ENCODE measurements around the gene EI24.

EI24 gene

DNA sequence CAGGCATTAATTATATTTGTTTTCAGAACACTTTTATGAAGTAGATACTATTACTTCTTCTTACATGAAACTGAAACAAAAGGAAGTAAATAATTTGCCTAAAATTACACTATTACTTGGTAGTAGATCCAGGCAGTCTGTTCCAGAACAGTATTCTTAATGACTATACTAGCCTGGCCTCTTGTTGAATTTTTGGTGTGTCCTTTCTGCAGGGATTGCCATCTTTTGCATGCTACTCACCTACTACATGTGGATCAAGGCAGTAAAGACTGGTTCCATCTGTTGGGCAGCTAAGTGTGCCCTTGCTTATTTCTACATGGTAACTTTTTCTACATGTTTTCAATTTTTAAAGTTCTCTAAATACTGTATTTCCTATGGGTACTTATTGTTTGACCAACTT, 36.1 kb downstream of the EI24 start:
- Histone ChIP-seq H3K9ac (ENCODE audit: low read length) (no peak overlapping the region), H3K27me3 (ENCODE audit: control insufficient read depth in 1 of 2, insufficient read depth in 2 of 2, low read length in 2 of 2) (no peaks in the 10 kb centered on the region), H3K4me3 (ENCODE audit: low read depth in 1 of 2, low read length in 2 of 2) (no peak overlapping the region), H3K9me3 (ENCODE audit: low read length) (no peaks in the 10 kb centered on the region), H3K4me1 (ENCODE audit: insufficient read depth, low read length) (no peaks in the 10 kb centered on the region), H3K36me3 (ENCODE audit: insufficient read depth, low read length) (peaks cover 88% of the 10 kb centered on the region), H3K27ac (ENCODE audit: low read depth, low read length) (no peak overlapping the region)

DNA sequence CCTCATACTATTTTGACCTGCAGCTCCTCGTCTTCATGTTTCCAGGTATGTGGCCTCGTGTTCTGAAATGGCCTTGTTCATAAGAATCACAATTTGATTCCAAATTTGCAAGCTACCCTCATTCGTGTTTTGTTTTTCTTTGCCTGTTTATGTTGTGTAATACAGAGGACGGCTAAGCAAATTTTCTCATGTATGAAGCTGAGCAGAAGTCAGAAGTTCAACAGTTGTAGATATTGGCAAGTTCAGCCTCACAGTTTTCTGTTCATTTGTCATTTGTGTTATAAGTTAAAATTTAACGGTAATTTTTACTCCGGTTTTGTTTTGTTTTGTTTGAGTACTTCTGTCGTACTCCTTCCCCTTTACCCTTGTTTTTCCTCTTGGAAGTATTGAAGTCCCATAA, 40.3 kb downstream of the EI24 start:
- H3K27ac ChIP-seq (ENCODE audit: low read depth, low read length) = no peak overlapping the region
- peaks cover 76% of the 10 kb centered on the region for H3K36me3 ChIP-seq (ENCODE audit: insufficient read depth, low read length)
- H3K4me3 ChIP-seq (ENCODE audit: low read depth in 1 of 2, low read length in 2 of 2) = no peak overlapping the region

DNA sequence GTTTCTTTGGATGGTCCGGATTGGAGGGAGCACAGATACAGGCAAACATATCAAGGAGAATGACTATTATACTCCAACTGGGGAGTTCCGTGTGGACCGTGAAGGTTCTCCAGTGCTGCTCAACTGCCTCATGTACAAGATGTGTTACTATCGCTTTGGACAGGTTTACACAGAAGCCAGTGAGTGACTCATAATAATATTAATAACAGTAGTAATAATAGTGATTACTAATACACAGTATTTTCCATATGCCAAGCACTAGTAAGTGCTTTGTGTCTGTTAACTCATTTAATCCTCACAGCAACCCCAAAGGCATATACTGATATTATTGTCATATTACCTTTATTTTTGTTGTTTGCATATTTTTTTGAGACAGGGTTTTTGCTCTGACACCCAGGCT, 49.1 kb downstream of the EI24 start:
- H3K9ac ChIP-seq (ENCODE audit: low read length) = no peak overlapping the region
- H3K27ac ChIP-seq (ENCODE audit: low read depth, low read length) = no peak overlapping the region
- H3K36me3 ChIP-seq (ENCODE audit: insufficient read depth, low read length) = peaks cover 75% of the 10 kb centered on the region
- H3K4me1 ChIP-seq (ENCODE audit: insufficient read depth, low read length) = no peaks in the 10 kb centered on the region
- no peak overlapping the region for H3K4me3 ChIP-seq (ENCODE audit: low read depth in 1 of 2, low read length in 2 of 2)
- H3K27me3 ChIP-seq (ENCODE audit: control insufficient read depth in 1 of 2, insufficient read depth in 2 of 2, low read length in 2 of 2) = no peaks in the 10 kb centered on the region
- no peaks in the 10 kb centered on the region for H3K9me3 ChIP-seq (ENCODE audit: low read length)

More for the DNA sequence above, 40.3 kb downstream of the EI24 start:
- H3K9ac ChIP-seq (ENCODE audit: low read length) = no peak overlapping the region
- H3K27me3 ChIP-seq (ENCODE audit: control insufficient read depth in 1 of 2, insufficient read depth in 2 of 2, low read length in 2 of 2) = no peaks in the 10 kb centered on the region
- H3K4me1 ChIP-seq (ENCODE audit: insufficient read depth, low read length) = no peaks in the 10 kb centered on the region
- H3K9me3 ChIP-seq (ENCODE audit: low read length) = no peaks in the 10 kb centered on the region

DNA sequence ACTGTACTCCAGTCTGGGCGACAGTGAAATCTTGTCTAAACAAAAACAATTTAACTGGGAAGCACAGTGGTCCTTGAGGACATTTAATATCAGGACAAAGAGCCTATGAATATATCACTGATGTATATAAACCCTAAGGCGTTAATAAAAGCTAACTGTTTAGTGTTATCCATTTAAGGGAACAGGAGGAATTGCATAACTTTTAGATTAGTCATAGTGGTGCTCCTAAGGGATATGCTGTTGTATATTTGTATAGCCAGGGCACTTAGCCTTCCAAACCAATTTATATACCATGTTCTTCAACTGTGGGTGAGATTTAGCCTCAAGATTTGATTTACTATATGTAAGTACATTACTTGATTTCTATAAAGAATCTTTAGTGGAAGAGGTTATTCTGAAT, 52.7 kb downstream of the EI24 start:
- Histone ChIP-seq H3K9ac (ENCODE audit: low read length) (no peak overlapping the region), H3K27me3 (ENCODE audit: control insufficient read depth in 1 of 2, insufficient read depth in 2 of 2, low read length in 2 of 2) (no peaks in the 10 kb centered on the region), H3K4me1 (ENCODE audit: insufficient read depth, low read length) (peaks cover 12% of the 10 kb centered on the region), H3K36me3 (ENCODE audit: insufficient read depth, low read length) (peaks cover 47% of the 10 kb centered on the region), H3K4me3 (ENCODE audit: low read depth in 1 of 2, low read length in 2 of 2) (peak overlapping the region in 1 of 2 donors; percentile 8), H3K27ac (ENCODE audit: low read depth, low read length) (no peak overlapping the region), H3K9me3 (ENCODE audit: low read length) (no peaks in the 10 kb centered on the region)

DNA sequence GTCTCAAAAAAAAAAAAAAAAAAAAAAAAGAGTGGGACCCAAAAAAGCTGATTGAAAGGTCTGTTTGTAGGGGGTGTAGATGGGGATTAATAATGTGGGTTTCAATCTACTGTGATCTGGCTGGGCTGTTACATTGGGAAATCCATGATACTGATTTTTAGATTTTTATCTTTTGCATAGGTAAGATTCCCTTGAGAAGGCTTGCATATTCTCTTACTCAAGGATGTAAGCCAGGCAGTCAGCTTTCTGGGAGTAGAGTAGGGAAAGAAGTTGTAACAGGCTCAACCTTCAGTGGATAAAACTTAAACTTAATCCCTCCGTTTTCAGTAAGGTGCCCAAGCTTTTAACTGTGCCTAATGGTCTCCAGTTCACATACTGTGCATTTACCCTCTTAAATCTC, 53.8 kb downstream of the EI24 start:
- Histone ChIP-seq H3K36me3 (ENCODE audit: insufficient read depth, low read length) (peaks cover 39% of the 10 kb centered on the region), H3K4me1 (ENCODE audit: insufficient read depth, low read length) (peaks cover 12% of the 10 kb centered on the region), H3K27me3 (ENCODE audit: control insufficient read depth in 1 of 2, insufficient read depth in 2 of 2, low read length in 2 of 2) (no peaks in the 10 kb centered on the region), H3K4me3 (ENCODE audit: low read depth in 1 of 2, low read length in 2 of 2) (no peak overlapping the region), H3K27ac (ENCODE audit: low read depth, low read length) (no peak overlapping the region), H3K9ac (ENCODE audit: low read length) (no peak overlapping the region), H3K9me3 (ENCODE audit: low read length) (no peaks in the 10 kb centered on the region)

DNA sequence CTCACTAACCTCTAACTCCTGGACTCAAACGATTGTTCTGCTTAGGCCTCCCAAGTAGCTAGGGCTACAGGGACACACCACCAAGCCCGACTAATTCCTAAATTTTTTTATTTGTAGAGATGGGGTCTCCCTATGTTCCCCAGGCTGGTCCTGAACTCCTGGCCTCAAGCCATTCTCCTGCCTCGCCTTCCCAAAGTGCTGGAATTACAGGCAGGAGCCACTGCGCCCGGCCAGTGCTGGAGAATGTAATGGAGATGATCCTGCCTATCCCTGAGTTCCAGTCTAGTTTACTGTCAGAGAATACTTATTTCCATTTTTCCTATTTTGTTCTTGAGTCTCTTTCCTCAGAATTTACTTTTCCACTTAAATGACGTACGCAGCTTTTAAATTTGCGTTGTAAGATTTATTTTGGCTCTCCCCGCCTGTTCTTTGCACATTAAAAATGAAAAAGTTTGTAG, 55.5 kb downstream of the EI24 start, which contains the start of gene CHEK1:
Gene CHEK1 (plus strand): TSS at position 408 of the 458 bp plus-strand sequence. CDS start 1,606 bp downstream, outside the sequence.
- H3K9ac ChIP-seq (ENCODE audit: low read length) = peak within 1 kb of the TSS; percentile 91
- H3K9me3 ChIP-seq (ENCODE audit: low read length) = no peaks in the 10 kb centered on the region
- peaks cover 12% of the 10 kb centered on the region for H3K4me1 ChIP-seq (ENCODE audit: insufficient read depth, low read length)
- H3K27ac ChIP-seq (ENCODE audit: low read depth, low read length) = peak within 1 kb of the TSS; percentile 82
- H3K4me3 ChIP-seq (ENCODE audit: low read depth in 1 of 2, low read length in 2 of 2) = peak within 1 kb of the TSS; percentile 72 to 90
- peaks cover 23% of the 10 kb centered on the region for H3K36me3 ChIP-seq (ENCODE audit: insufficient read depth, low read length)
- no peaks in the 10 kb centered on the region for H3K27me3 ChIP-seq (ENCODE audit: control insufficient read depth in 1 of 2, insufficient read depth in 2 of 2, low read length in 2 of 2)

DNA sequence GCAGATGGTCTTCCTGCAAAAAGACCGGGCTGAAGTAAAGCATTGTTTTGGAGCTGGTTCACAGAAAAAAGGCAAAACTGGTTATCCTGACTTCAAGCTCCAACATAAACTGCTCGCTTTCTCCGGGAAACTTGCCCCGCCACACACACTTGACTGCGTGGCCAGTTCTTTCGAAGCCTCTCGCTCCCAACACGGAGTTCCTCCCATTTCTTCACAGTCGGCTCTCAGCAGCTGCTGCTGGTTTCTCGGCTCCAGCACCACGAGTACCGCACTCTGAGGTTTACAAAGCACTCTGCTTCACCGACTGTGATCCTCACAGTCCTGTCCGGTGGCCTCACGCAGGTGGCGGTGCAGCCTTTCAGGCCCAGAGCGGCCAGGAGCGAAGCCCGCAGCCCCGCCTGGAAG, 56.0 kb downstream of the EI24 start:
- Histone ChIP-seq H3K9ac (ENCODE audit: low read length) (peak overlapping the region; percentile 91), H3K9me3 (ENCODE audit: low read length) (no peaks in the 10 kb centered on the region), H3K36me3 (ENCODE audit: insufficient read depth, low read length) (peaks cover 19% of the 10 kb centered on the region)

DNA sequence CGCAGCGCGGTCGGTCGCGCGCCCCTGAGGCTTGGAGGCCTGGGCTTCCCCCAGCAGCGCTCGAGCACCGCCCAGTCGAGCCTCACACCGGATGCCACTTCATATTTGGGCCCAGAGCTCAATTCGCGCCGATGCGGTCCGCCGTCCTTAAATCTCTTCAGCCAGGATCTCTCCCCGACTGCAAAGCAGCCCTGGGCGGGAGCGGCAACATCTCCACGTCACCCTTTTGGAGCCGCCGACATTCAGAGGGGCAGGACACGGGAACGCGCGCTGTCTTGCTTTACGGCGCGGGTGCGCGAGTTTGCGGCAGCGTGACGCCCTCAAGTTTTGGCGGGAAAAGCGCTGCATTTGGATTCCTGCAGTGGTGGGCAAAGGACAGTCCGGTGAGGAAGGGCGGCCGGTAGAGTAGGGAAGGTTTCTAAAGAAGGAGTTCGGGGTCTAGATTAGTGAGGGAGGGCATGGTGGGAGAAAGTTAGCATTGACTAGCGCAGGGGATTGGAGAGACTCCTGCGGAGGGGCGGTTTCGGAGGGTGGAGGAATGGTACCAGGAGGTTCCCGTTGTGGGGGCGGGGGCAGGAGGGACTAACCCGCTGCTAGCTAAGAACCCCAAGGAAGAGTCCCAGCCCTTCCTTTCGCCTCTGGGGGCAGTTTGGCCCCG, 56.5 kb downstream of the EI24 start:
- H3K4me3 ChIP-seq (ENCODE audit: low read depth in 1 of 2, low read length in 2 of 2) = peak overlapping the region; percentile 72 to 90
- peaks cover 13% of the 10 kb centered on the region for H3K36me3 ChIP-seq (ENCODE audit: insufficient read depth, low read length)
- H3K9ac ChIP-seq (ENCODE audit: low read length) = peak overlapping the region; percentile 91
- H3K27ac ChIP-seq (ENCODE audit: low read depth, low read length) = peak overlapping the region; percentile 82
- peaks cover 12% of the 10 kb centered on the region for H3K4me1 ChIP-seq (ENCODE audit: insufficient read depth, low read length)
- H3K27me3 ChIP-seq (ENCODE audit: control insufficient read depth in 1 of 2, insufficient read depth in 2 of 2, low read length in 2 of 2) = no peaks in the 10 kb centered on the region
- H3K9me3 ChIP-seq (ENCODE audit: low read length) = no peaks in the 10 kb centered on the region

More for the DNA sequence above, 56.0 kb downstream of the EI24 start:
- peak overlapping the region; percentile 82 for H3K27ac ChIP-seq (ENCODE audit: low read depth, low read length)
- peaks cover 12% of the 10 kb centered on the region for H3K4me1 ChIP-seq (ENCODE audit: insufficient read depth, low read length)
- peak overlapping the region; percentile 72 to 90 for H3K4me3 ChIP-seq (ENCODE audit: low read depth in 1 of 2, low read length in 2 of 2)
- H3K27me3 ChIP-seq (ENCODE audit: control insufficient read depth in 1 of 2, insufficient read depth in 2 of 2, low read length in 2 of 2) = no peaks in the 10 kb centered on the region

DNA sequence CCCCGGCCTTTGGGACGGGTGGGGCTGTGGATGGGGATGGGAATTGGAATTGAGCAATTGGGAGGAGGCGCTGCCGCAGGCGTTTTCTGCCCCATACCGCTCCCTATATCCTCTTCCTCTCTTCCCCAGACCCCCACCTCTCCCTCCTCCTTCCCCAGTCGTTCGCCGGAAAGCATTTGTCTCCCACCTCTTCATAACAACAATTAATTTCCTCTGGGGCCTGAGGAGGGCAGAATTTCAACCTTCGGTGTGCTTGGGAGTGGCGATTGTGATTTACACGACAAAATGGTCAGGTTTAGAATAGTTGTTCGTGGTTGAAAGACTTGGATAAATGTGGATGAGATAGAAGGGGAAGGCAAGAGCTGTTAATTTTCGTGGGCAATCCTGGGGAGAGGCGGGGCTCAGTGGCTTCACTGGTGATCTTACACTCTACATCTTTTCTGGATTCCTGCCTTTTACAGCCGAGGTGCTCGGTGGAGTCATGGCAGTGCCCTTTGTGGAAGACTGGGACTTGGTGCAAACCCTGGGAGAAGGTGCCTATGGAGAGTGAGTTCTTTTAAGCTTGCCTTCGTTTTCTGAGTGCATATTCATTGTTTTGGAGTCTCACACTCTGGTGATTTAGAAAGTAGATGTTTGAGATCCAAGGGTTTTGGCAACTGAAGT, 57.1 kb downstream of the EI24 start:
- H3K4me1 ChIP-seq (ENCODE audit: insufficient read depth, low read length) = peaks cover 12% of the 10 kb centered on the region
- peak overlapping the region; percentile 72 to 90 for H3K4me3 ChIP-seq (ENCODE audit: low read depth in 1 of 2, low read length in 2 of 2)
- H3K9me3 ChIP-seq (ENCODE audit: low read length) = no peaks in the 10 kb centered on the region
- H3K27me3 ChIP-seq (ENCODE audit: control insufficient read depth in 1 of 2, insufficient read depth in 2 of 2, low read length in 2 of 2) = no peaks in the 10 kb centered on the region
- peaks cover 7% of the 10 kb centered on the region for H3K36me3 ChIP-seq (ENCODE audit: insufficient read depth, low read length)
- peak overlapping the region; percentile 82 for H3K27ac ChIP-seq (ENCODE audit: low read depth, low read length)
- peak overlapping the region; percentile 91 for H3K9ac ChIP-seq (ENCODE audit: low read length)

DNA sequence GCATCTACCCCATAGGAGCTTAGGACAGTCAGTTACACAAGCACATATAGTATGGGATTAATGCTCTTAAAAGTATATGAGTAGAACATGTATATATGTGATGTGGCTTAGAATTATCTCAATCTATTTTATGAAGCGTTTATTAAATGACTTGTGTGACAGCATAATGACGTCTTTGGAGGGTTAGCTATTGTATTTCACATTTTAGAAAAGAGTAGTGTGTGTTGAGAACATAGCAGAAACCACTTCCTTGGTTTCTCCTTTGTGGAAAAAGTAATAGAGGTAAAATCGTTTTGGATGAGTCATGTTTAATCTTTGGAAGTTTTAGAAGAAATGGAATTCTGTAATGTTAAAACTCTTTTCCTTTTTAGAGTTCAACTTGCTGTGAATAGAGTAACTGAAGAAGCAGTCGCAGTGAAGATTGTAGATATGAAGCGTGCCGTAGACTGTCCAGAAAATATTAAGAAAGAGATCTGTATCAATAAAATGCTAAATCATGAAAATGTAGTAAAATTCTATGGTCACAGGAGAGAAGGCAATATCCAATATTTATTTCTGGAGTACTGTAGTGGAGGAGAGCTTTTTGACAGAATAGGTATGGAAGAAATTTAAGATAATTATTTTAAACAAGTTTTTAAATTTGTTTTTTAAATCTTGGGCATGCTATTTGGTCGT, 58.1 kb downstream of the EI24 start:
- Histone ChIP-seq H3K4me1 (ENCODE audit: insufficient read depth, low read length) (peaks cover 12% of the 10 kb centered on the region), H3K9me3 (ENCODE audit: low read length) (no peaks in the 10 kb centered on the region), H3K27me3 (ENCODE audit: control insufficient read depth in 1 of 2, insufficient read depth in 2 of 2, low read length in 2 of 2) (no peaks in the 10 kb centered on the region), H3K4me3 (ENCODE audit: low read depth in 1 of 2, low read length in 2 of 2) (no peak overlapping the region), H3K36me3 (ENCODE audit: insufficient read depth, low read length) (no peaks in the 10 kb centered on the region), H3K9ac (ENCODE audit: low read length) (no peak overlapping the region), H3K27ac (ENCODE audit: low read depth, low read length) (no peak overlapping the region)
